IPS-15b (cell line): ENCODE results near the gene HSF2BP.
"Not testable (repeated sequence)": the region's sequence is repeated elsewhere in the genome, so short reads cannot be mapped to it uniquely, and the experiment has no call there.

Experiments used
- H3K27me3 ChIP-seq: one replicate; pipeline ENCODE4 v1.6.1; 2013; ENCODE audit warnings: low read length; ENCODE audit not compliant: control insufficient read depth, insufficient read depth
- H3K36me3 ChIP-seq: one replicate; pipeline ENCODE4 v1.6.1; 2013; ENCODE audit warnings: low read length; ENCODE audit not compliant: control insufficient read depth, insufficient read depth
- H3K4me1 ChIP-seq: one replicate; pipeline ENCODE4 v1.6.1; 2013; ENCODE audit warnings: mild to moderate bottlenecking, low read length; ENCODE audit not compliant: control insufficient read depth, insufficient read depth
- H3K4me3 ChIP-seq: one replicate; pipeline ENCODE4 v1.5.1; 2013; ENCODE audit warnings: low read depth, low read length
- H3K9ac ChIP-seq: one replicate; pipeline ENCODE4 v1.6.1; 2013; ENCODE audit warnings: low read depth, mild to moderate bottlenecking, low read length
- H3K9me3 ChIP-seq: one replicate; pipeline ENCODE4 v1.6.1; 2013; ENCODE audit warnings: mild to moderate bottlenecking, low read length; ENCODE audit not compliant: control insufficient read depth, insufficient read depth

HSF2BP gene

DNA sequence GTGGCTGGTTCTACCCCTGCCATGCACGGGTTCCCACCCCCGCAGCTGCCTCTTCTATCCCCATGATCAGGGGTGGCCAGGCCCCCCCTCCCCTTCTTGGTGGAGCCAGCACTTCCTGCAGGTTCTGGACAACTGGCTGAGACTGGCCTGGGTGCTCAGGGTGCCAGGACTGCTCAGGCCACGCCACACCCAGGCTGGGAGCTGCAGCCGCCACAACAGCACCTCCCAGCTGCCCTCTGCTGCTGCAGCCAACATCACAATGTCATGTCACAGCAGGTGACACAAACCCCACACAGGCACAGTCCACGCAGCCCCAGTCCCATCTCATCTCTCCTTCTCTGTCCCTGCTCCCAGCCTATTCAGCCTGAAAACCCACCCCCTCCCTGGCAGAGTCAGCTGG is 173.2 kb downstream of the HSF2BP start:
- not testable (repeated sequence) for H3K36me3 ChIP-seq, H3K9ac ChIP-seq, H3K4me1 ChIP-seq, H3K27me3 ChIP-seq, H3K4me3 ChIP-seq, H3K9me3 ChIP-seq

DNA sequence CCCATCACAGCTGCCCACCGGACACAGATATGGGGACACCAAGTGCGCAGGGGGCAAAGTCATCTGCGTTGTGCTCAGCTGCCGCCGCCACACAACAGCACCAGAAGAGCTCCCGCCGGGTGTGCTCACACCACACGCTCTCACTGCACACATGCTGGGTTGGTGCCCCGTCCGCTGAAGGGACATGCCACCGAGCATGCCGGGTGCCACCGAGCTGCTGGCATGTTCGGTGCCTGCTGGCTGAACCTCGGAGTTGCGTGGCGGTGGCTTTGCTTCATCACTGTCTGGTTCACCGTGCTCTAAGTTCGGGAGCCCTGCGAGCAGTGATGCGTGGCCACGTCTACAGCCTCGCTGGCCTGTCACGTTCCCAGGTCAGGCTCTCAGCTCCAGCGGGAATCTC is 174.3 kb downstream of the HSF2BP start:
- not testable (repeated sequence) for H3K4me3 ChIP-seq, H3K4me1 ChIP-seq, H3K36me3 ChIP-seq, H3K27me3 ChIP-seq, H3K9ac ChIP-seq, H3K9me3 ChIP-seq

DNA sequence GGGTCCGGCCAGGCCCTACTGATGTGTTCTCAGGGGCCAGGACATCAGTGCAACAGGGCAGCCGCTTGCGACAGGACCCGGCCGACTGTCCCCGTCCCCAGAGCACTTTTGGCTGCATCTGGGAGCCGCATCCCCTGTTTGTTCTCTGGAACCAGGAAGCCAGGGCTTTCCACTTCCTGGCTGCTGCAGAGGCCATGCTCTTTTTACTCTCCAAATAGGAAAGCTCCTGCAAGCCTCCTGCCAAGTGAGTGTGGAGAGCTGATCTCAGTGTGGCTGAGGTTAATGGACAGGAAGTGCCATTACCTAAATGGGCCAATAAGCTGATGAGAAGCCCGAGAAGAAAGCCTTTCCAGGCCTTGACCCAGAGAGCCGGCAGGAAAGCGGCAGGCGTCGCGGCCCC is 180.1 kb downstream of the HSF2BP start:
- H3K4me1 ChIP-seq, H3K27me3 ChIP-seq, H3K9me3 ChIP-seq, H3K4me3 ChIP-seq, H3K36me3 ChIP-seq, H3K9ac ChIP-seq: not testable (repeated sequence)
